C4-2B (cell line): ENCODE data around the gene MROH2A.

Experiments
- H3K27ac ChIP-seq: fragments of 450-650 bp; 2 replicates; pipeline ENCODE4 v1.5.1; 2017
- CTCF ChIP-seq: fragments of 450-650 bp; conservative IDR thresholded peaks from 2 replicates; pipeline ENCODE4 v1.5.1; 2017; ENCODE audit warnings: mild to moderate bottlenecking
- ZFX ChIP-seq: fragments of 450-650 bp; IDR thresholded peaks from 2 replicates; pipeline ENCODE4 v1.6.1; 2017

The MROH2A gene

DNA sequence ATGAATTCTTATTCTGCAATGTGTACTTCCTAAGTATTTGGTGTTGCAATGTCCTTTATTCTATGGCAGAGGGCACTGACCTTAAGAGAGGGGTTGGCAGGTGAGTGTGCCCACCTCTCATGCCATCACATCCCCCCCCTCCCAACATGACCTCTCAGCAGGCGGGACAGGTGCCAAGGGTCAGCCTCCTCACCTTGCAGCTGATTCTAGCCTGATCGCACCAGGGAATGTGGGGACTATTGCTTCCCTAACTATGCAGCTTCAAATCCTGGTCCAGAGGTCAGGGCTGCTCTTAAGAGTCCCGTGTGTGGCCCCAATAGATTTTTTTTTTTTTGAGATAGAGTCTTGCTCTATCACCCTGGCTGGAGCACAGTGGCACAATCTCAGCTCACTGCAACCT, 66.7 kb downstream of the MROH2A start:
- TF ChIP-seq CTCF, result no peak
- no peak for TF ChIP-seq ZFX
- no peak overlapping the region for H3K27ac ChIP-seq

GRCh38 chr2:233845301-233846060, 67.4 kb downstream of the MROH2A start:
- H3K27ac ChIP-seq, result no peak overlapping the region
- TF ChIP-seq CTCF (no peak), ZFX (no peak)

DNA sequence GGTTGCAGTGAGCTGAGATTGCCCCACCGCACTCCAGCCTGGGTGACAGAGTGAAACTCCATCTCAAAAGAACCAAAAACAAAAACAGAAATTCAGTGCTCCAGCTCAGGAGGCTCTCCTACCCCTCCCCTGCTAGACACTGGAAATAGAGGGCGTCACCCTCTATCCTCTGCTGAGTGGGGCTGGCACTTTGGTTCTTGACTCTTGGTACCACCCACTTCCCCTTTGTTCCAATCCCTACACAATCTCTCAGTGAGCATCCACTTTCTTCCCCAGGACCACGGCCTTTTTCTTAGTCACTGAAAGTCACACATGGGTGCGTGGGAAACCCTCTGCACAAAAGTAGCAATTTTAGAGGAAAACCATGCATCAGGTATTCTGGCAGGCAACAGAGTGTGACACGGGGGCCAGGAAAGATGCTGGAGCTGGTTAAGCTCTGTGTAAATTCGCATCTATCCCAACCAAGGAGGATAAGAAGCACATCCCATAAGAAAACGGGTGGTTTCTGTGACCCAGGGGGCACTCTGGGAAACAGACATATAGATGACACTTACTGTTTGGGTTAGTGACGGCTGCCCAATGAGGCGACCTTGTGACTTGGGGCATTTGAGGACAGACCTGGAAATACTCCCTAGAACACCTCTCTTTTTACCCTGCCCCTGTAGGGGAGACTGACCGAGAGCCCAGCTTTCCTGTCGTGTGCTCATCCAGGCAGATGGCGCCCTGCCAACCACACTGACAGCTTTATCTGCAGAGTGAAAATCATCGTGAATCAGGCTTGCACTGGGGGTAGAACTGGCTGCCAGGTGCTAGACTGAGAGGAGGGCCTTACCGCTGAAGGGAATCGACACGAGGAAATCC, 68.5 kb downstream of the MROH2A start:
- H3K27ac ChIP-seq, result no peak overlapping the region; the same call in 1 of the 2 replicates
- TF ChIP-seq CTCF (no peak), ZFX (no peak)

- H3K27ac ChIP-seq, result no peak overlapping the region; the same call in 1 of the 2 replicates
- no peak for TF ChIP-seq ZFX
Observed at GRCh38 chr2:233847248-233847898, 69.2 kb downstream of the MROH2A start.

- no peak overlapping the region for H3K27ac ChIP-seq
- TF ChIP-seq CTCF, result no peak
- TF ChIP-seq ZFX, result no peak
Observed at GRCh38 chr2:233848276-233848675, 70.1 kb downstream of the MROH2A start.

DNA sequence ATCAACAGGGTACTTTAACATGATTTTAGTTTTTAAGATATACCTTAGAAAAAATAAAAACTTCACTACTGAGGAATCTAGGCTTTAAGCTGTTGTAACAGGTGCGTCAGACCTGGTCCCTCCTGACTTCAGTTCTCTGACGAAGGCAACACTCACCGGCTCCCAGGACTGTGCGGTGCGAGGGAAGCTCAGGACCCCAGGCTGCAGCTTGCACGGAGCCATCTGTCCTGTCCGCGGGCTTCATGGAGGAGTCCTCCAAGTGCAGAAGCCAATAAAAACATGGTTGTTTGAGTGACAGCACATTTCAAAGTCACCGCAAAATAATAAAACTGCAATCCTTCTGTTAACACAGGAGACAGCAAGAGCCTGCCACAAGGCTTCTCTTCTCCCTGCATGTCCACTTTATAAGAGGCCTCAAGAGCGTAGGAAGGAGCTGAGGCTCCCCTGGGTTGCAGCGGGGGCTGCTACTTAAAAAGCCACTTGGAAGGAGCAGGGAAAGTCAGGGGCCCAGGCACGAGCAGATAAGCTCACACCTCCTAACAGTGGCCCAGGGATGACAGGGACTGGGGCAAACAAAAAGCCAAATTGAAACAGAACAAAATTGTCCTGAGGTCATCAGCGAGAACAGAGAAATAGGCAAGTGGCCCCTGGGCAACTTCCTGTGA, 71.6 kb downstream of the MROH2A start:
- TF ChIP-seq ZFX (no peak), CTCF (no peak)
- H3K27ac ChIP-seq, result no peak overlapping the region; the same call in 1 of the 2 replicates

DNA sequence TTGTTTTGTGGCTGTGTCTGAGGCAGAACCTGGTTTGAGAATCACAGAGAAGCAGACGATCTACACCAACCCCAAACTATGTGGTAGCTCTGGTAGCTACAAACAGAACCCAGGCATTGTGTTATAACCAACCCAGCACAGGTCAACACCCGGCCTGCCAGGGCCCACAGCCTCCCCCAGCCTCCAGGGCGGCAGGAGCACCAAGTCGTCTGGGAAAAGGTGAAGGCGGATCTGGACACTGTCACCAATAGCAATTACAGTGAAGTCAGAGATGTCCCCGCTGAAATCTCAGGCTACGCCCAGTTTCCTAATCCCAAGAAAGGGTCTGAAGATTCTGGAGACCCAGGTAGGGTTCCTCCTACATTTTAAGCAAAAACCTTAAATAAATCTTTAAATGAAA, 72.6 kb downstream of the MROH2A start:
- H3K27ac ChIP-seq, result no peak overlapping the region; the same call in 1 of the 2 replicates
- TF ChIP-seq CTCF (no peak), ZFX (no peak)
